Heart left ventricle (tissue), 16 donors: Measurements from ENCODE around the gene PLEKHN1. TPM values are rescaled to one million over a fixed set of nuclear protein-coding genes. Genes with fewer than 3 reads are reported as not detected.

Experiments
- ATAC-seq, 4 donors: fragments of 200-7000 bp; cut with Tn5 transposase; one replicate each; pipeline ENCODE4 v1.9.1; 2020 to 2022; ENCODE audit warnings: moderate library complexity in 4 of 4, mild to moderate bottlenecking in 3 of 4, moderate number of reproducible peaks in 1 of 4
- DNase-seq, 5 donors: peaks; one replicate each; pipeline ENCODE4 v3.0.0-alpha.2; 2020
- H3K27ac ChIP-seq, 12 donors: fragments of 200-600 bp; sonication (generic) in 4 of 12; one replicate each; pipeline versions ENCODE4 v1.5.0 to v1.8.0; 2016 to 2022; ENCODE audit warnings: mild to moderate bottlenecking in 2 of 12
- H3K27me3 ChIP-seq, 9 donors: fragments of 200-600 bp; sonication (generic) in 2 of 9; one replicate each; pipeline versions ENCODE4 v1.5.1 to v1.8.0; 2016 to 2022; ENCODE audit warnings: mild to moderate bottlenecking in 3 of 9
- H3K36me3 ChIP-seq, 9 donors: fragments of 200-600 bp; sonication (generic) in 2 of 9; one replicate each; pipeline versions ENCODE4 v1.5.0 to v1.8.0; 2018 to 2022; ENCODE audit warnings: mild to moderate bottlenecking in 2 of 9
- H3K4me1 ChIP-seq, 12 donors: fragments of 200-600 bp; sonication (generic) in 4 of 12; one replicate each; pipeline versions ENCODE4 v1.5.0 to v1.8.0; 2016 to 2022; ENCODE audit warnings: mild to moderate bottlenecking in 3 of 12
- H3K4me3 ChIP-seq, 12 donors: fragments of 200-600 bp; sonication (generic) in 4 of 12; one replicate each; pipeline versions ENCODE4 v1.5.0 to v1.8.0; 2017 to 2022; ENCODE audit warnings: mild to moderate bottlenecking in 9 of 12, moderate library complexity in 4 of 12
- H3K9me3 ChIP-seq, 12 donors: fragments of 200-600 bp; sonication (generic) in 4 of 12; one replicate each; pipeline versions ENCODE4 v1.5.0 to v1.8.0; 2016 to 2022; ENCODE audit warnings: mild to moderate bottlenecking in 1 of 12
- POLR2A ChIP-seq, 2 donors: fragments of 450-650 bp; IDR thresholded peaks; one replicate each; pipeline ENCODE4 v1.6.1; 2017; ENCODE audit warnings: antibody characterized with exemption in 2 of 2, mild to moderate bottlenecking in 2 of 2, moderate library complexity in 2 of 2
- WGBS, 4 donors: extraction: QIAGEN DNeasy Blood & Tissue Kit in 2 of 4; methylation state at CpG; one replicate each; pipeline versions ENCODE4 v1.1.5 to v1.1.7; 2013 to 2018; 5-methylcytosine and 5-hydroxymethylcytosine counted together
- intact Hi-C, 10 donors: fragments of 100-400 bp; cut with DNase I; formaldehyde crosslinking; loops; one replicate each; pipeline versions ENCODE4 v1.11.1 to v1.14.2; 2022
- polyA plus RNA-seq, 2 donors: library from polyadenylated mRNA; stranded (reverse); fragments of 200-250 nt; gene quantifications; one replicate each; pipeline ENCODE4 v1.2.3, GENCODE V29; 2013
- total RNA-seq, 9 donors: library from RNA; depleted of rRNA in 2 of 9; stranded (reverse); fragments of >200 nt in 2 of 9; fragmentation: NEBNext Ultra II Directional in 3 of 9; extraction: Animal tissue kit (Norgen Biotek cat#: 25700) in 3 of 9; gene quantifications; one replicate each; pipeline versions ENCODE4 v1.1.0 to v1.2.4, GENCODE V29; 2016 to 2023
- TF ChIP-seq, protein P1 (sequence below), 12 donors: fragments of 200-600 bp; sonication (generic) in 4 of 12; IDR thresholded peaks; one replicate each; pipeline versions ENCODE4 v1.5.0 to v1.8.0; 2018 to 2022; ENCODE audit warnings: antibody characterized with exemption in 12 of 12, mild to moderate bottlenecking in 5 of 12
- donor health status: ischemic (EF 13 %, LVEDD 7.1; RV severe dilation, severe dysfunction).
- donor health status: healthy with polysubstance abuse.
- donor health status: DM: no; HTN: yes; CAD: no.
- donor health status: DM: no; HTN: no; CAD: no.
- donor health status: ischemic (EF 25% LVEDD 6.9; RV normal size, moderate dysfunction).
- donor health status: ischemic (EF 25% LVEDD 5.7; RV mildly dilated, moderate dysfunction).
- donor health status: healthy.
- donor health status: DM: yes; HTN: yes; CAD: no.
- donor health status: ischemic (EF 35%, LVEDD 5.7; RV mildly dilated, moderate dysfunction).
- donor health status: nonischemic (EF 11% LVEDD 7.7; RV severe dilation, severe dysfunction).
- donor health status: DM: yes; HTN: yes; CAD: no.
- donor health status: PGD.
- donor health status: ischemic (EF 29% LVEDD 5.4; RV normal size, mild dysfunction).
- donor health status: nonischemic (EF 23%, LVEDD 6.1; RV moderate dilation, normal function).

The PLEKHN1 gene
- total and polyA plus RNA-seq, 11 donors, result 0.15 to 0.63 (median 0.26) TPM; not detected in 7

GRCh38 chr1:997993-998744, 31.9 kb downstream of the PLEKHN1 start:
- peak overlapping the region in 11 of 12 donors; percentile 51 to 93 (median 79) for H3K4me3 ChIP-seq
- intact Hi-C loops, result loop anchor here in 1 of 10 donors (5.0 kb wide), 1 partner anchor 91 kb away; no protein-coding TSS in a partner anchor
- peak overlapping the region in 7 of 12 donors; percentile 99 to 100 (median 99) for H3K27ac ChIP-seq
- TF ChIP-seq POLR2A (IDR thresholded peaks at IDR 0.05), result no peak
- TF ChIP-seq, protein P1, sequence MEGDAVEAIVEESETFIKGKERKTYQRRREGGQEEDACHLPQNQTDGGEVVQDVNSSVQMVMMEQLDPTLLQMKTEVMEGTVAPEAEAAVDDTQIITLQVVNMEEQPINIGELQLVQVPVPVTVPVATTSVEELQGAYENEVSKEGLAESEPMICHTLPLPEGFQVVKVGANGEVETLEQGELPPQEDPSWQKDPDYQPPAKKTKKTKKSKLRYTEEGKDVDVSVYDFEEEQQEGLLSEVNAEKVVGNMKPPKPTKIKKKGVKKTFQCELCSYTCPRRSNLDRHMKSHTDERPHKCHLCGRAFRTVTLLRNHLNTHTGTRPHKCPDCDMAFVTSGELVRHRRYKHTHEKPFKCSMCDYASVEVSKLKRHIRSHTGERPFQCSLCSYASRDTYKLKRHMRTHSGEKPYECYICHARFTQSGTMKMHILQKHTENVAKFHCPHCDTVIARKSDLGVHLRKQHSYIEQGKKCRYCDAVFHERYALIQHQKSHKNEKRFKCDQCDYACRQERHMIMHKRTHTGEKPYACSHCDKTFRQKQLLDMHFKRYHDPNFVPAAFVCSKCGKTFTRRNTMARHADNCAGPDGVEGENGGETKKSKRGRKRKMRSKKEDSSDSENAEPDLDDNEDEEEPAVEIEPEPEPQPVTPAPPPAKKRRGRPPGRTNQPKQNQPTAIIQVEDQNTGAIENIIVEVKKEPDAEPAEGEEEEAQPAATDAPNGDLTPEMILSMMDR (IDR thresholded peaks at IDR 0.05), result no peak
- no peaks in the 10 kb centered on the region for H3K9me3 ChIP-seq
- H3K4me1 ChIP-seq, result peaks cover 0 to 41% (median 20%) of the 10 kb centered on the region in 12 donors
- ATAC-seq, result no peak
- peaks cover 0 to 7% (median 0%) of the 10 kb centered on the region in 9 donors for H3K36me3 ChIP-seq
- peak in 4 of 5 donors; percentile 18 to 61 (median 38) for DNase-seq
- WGBS, 4 donors, result 48 to 71% (median 60%) methylated on average over 32 to 75 of the region's 75 CpGs
- H3K27me3 ChIP-seq, result peaks cover 0 to 62% (median 0%) of the 10 kb centered on the region in 9 donors

- H3K4me3 ChIP-seq, result peak overlapping the region; percentile 51 to 93 (median 79)
- H3K9me3 ChIP-seq, result no peaks in the 10 kb centered on the region
- intact Hi-C loops, result loop anchor here in 1 of 10 donors (5.0 kb wide), 1 partner anchor 91 kb away; no protein-coding TSS in a partner anchor
- peak overlapping the region; percentile 96 to 100 (median 100) for H3K27ac ChIP-seq
- WGBS, 4 donors, result 5 to 17% (median 6%) methylated on average over 18 to 27 of the region's 27 CpGs; no CpG with 5 or more reads in 1 of the 4 donors
- ATAC-seq, result no peak
- TF ChIP-seq, protein P1 (IDR thresholded peaks at IDR 0.05), result no peak
- TF ChIP-seq POLR2A (IDR thresholded peaks at IDR 0.05), result no peak
- peaks cover 0 to 41% (median 20%) of the 10 kb centered on the region in 12 donors for H3K4me1 ChIP-seq
- peak in 2 of 5 donors; percentile 15 to 27 for DNase-seq
- H3K36me3 ChIP-seq, result peaks cover 0 to 7% (median 0%) of the 10 kb centered on the region in 9 donors
- peaks cover 0 to 66% (median 0%) of the 10 kb centered on the region in 9 donors for H3K27me3 ChIP-seq
These were observed 32.4 kb downstream of the PLEKHN1 start for GRCh38 chr1:998745-998994.

- Histone ChIP-seq H3K27ac (peak overlapping the region; percentile 96 to 100 (median 100)), H3K36me3 (peaks cover 0 to 7% (median 0%) of the 10 kb centered on the region in 9 donors), H3K4me3 (peak overlapping the region; percentile 51 to 93 (median 79)), H3K4me1 (peaks cover 0 to 44% (median 21%) of the 10 kb centered on the region in 12 donors), H3K27me3 (peaks cover 0 to 66% (median 0%) of the 10 kb centered on the region in 9 donors), H3K9me3 (no peaks in the 10 kb centered on the region)
- DNase-seq (peak in 4 of 5 donors; percentile 41 to 74 (median 54)), ATAC-seq (peak in 2 of 4 donors; percentile 3 to 8)
- intact Hi-C loops, result loop anchor here in 1 of 10 donors (5.0 kb wide), 1 partner anchor 92 kb away; no protein-coding TSS in a partner anchor
- WGBS, 4 donors, result 0 to 1% (median 0%) methylated on average over 6 to 86 of the region's 86 CpGs
- TF ChIP-seq, protein P1 (IDR thresholded peaks at IDR 0.05), result peak in 2 of 12 donors; percentile 15 to 32
- peak in 1 of 2 donors; percentile 21 for TF ChIP-seq POLR2A (IDR thresholded peaks at IDR 0.05)
These were observed 32.9 kb downstream of the PLEKHN1 start for GRCh38 chr1:998995-999724.
